ENCODE data around the gene EXOC6B.

The EXOC6B gene

GRCh38 chr2:72813841-72814240 lies 12.0 kb downstream of the EXOC6B start:
- H3K27ac ChIP-seq = no peak overlapping the region
- TF ChIP-seq CTCF (conservative IDR thresholded peaks at IDR 0.05; ENCODE audit: low read depth) = no peak
- POLR2A ChIA-PET (ENCODE audit: low non-redundant PET) = no interaction called here
- CTCF ChIA-PET = interaction anchor here (0.8 to 1.2 kb wide), 2 partner anchors 18 to 1266 kb away, joined by 3 read pairs; no protein-coding TSS in a partner anchor
- peak; percentile 23 for DNase-seq (ENCODE audit: low spot score)

GRCh38 chr2:72810165-72810564 lies 15.7 kb downstream of the EXOC6B start:
- TF ChIP-seq CTCF (conservative IDR thresholded peaks at IDR 0.05; ENCODE audit: low read depth) = no peak
- DNase-seq (ENCODE audit: low spot score) = no peak
- ChIA-PET CTCF (no interaction called here), POLR2A (ENCODE audit: low non-redundant PET) (no interaction called here)
- no peak overlapping the region for H3K27ac ChIP-seq

GRCh38 chr2:72809095-72809494 lies 16.7 kb downstream of the EXOC6B start:
- POLR2A ChIA-PET (ENCODE audit: low non-redundant PET) = no interaction called here
- no peak overlapping the region for H3K27ac ChIP-seq
- no peak for DNase-seq (ENCODE audit: low spot score)
- CTCF ChIA-PET = interaction anchor here (0.7 kb wide), 1 partner anchor 37 kb away, joined by 3 read pairs; no protein-coding TSS in a partner anchor
- TF ChIP-seq CTCF (conservative IDR thresholded peaks at IDR 0.05; ENCODE audit: low read depth) = no peak

- CTCF ChIA-PET = no interaction called here
- POLR2A ChIA-PET (ENCODE audit: low non-redundant PET) = no interaction called here
- DNase-seq (ENCODE audit: low spot score) = no peak
- no peak for TF ChIP-seq CTCF (conservative IDR thresholded peaks at IDR 0.05; ENCODE audit: low read depth)
- no peak overlapping the region for H3K27ac ChIP-seq
Observed at GRCh38 chr2:72806280-72806945, 19.4 kb downstream of the EXOC6B start.

- no peak overlapping the region for H3K27ac ChIP-seq
- no peak for TF ChIP-seq CTCF (conservative IDR thresholded peaks at IDR 0.05; ENCODE audit: low read depth)
- ChIA-PET CTCF (interaction anchor here (0.6 to 0.9 kb wide), 6 partner anchors 9 to 1273 kb away, joined by 3 to 4 read pairs (median 3); no protein-coding TSS in a partner anchor), POLR2A (ENCODE audit: low non-redundant PET) (no interaction called here)
- no peak for DNase-seq (ENCODE audit: low spot score)
Observed at GRCh38 chr2:72803626-72804320, 22.1 kb downstream of the EXOC6B start.

- no peak for DNase-seq (ENCODE audit: low spot score)
- TF ChIP-seq CTCF (conservative IDR thresholded peaks at IDR 0.05; ENCODE audit: low read depth) = no peak
- no peak overlapping the region for H3K27ac ChIP-seq
- ChIA-PET POLR2A (ENCODE audit: low non-redundant PET) (no interaction called here), CTCF (interaction anchor here (0.6 to 0.9 kb wide), 2 partner anchors 10 to 13 kb away, joined by 3 read pairs; no protein-coding TSS in a partner anchor)
Observed at GRCh38 chr2:72803151-72803550, 22.7 kb downstream of the EXOC6B start.
